ENCODE data around the gene PIGV. TPM values are rescaled to one million over a fixed set of nuclear protein-coding genes. Genes with fewer than 3 reads are reported as not detected.

PIGV gene
- 19.4 and 20.1 TPM in 2 replicates for total RNA-seq

GRCh38 chr1:26787706-26788514, at the start of gene PIGV:
PIGV (plus strand) TSS chr1:26787950; CDS start chr1:26790816, 2,866 bp downstream.
- Mint-ChIP-seq H3K27ac (peak within 1 kb of the TSS; percentile 100), H3K27me3 (ENCODE audit: low read depth) (no peaks in the 10 kb centered on the region), H3K4me3 (ENCODE audit: low read depth) (peak within 1 kb of the TSS; percentile 98), H3K9me3 (no peaks in the 10 kb centered on the region), H3K36me3 (ENCODE audit: low read depth) (peaks cover 24% of the 10 kb centered on the region), H3K4me1 (ENCODE audit: low read depth) (peaks cover 61% of the 10 kb centered on the region)
- DNase-seq (ENCODE audit: low spot score) = peak; percentile 86
- intact Hi-C loops (cut with micrococcal nuclease) = loop anchor here (1.0 to 2.0 kb wide), 5 partner anchors 17 to 287 kb away; no protein-coding TSS in a partner anchor

- intact Hi-C loops (cut with micrococcal nuclease) = no loop called here
- H3K9me3 Mint-ChIP-seq = no peaks in the 10 kb centered on the region
- no peak for DNase-seq (ENCODE audit: low spot score)
- H3K27me3 Mint-ChIP-seq (ENCODE audit: low read depth) = no peaks in the 10 kb centered on the region
- peaks cover 57% of the 10 kb centered on the region for H3K4me1 Mint-ChIP-seq (ENCODE audit: low read depth)
- H3K27ac Mint-ChIP-seq = peak overlapping the region; percentile 64
- H3K36me3 Mint-ChIP-seq (ENCODE audit: low read depth) = peaks cover 73% of the 10 kb centered on the region
- H3K4me3 Mint-ChIP-seq (ENCODE audit: low read depth) = no peak overlapping the region
These were observed 48.3 kb upstream of the PIGV start for GRCh38 chr1:26739329-26739914.

GRCh38 chr1:26740023-26740634, 47.6 kb upstream of the PIGV start:
- H3K4me1 Mint-ChIP-seq (ENCODE audit: low read depth) = peaks cover 63% of the 10 kb centered on the region
- no peaks in the 10 kb centered on the region for H3K9me3 Mint-ChIP-seq
- intact Hi-C loops (cut with micrococcal nuclease) = no loop called here
- peak overlapping the region; percentile 64 for H3K27ac Mint-ChIP-seq
- peaks cover 75% of the 10 kb centered on the region for H3K36me3 Mint-ChIP-seq (ENCODE audit: low read depth)
- no peak overlapping the region for H3K4me3 Mint-ChIP-seq (ENCODE audit: low read depth)
- no peak for DNase-seq (ENCODE audit: low spot score)
- H3K27me3 Mint-ChIP-seq (ENCODE audit: low read depth) = no peaks in the 10 kb centered on the region

- intact Hi-C loops (cut with micrococcal nuclease) = no loop called here
- Mint-ChIP-seq H3K27ac (no peak overlapping the region), H3K4me3 (ENCODE audit: low read depth) (no peak overlapping the region), H3K27me3 (ENCODE audit: low read depth) (no peaks in the 10 kb centered on the region), H3K36me3 (ENCODE audit: low read depth) (peaks cover 76% of the 10 kb centered on the region), H3K9me3 (no peaks in the 10 kb centered on the region), H3K4me1 (ENCODE audit: low read depth) (peaks cover 64% of the 10 kb centered on the region)
- DNase-seq (ENCODE audit: low spot score) = no peak
These were observed 46.8 kb upstream of the PIGV start for GRCh38 chr1:26740952-26741351.

GRCh38 chr1:26743426-26744059, 44.2 kb upstream of the PIGV start:
- no peak for DNase-seq (ENCODE audit: low spot score)
- peaks cover 74% of the 10 kb centered on the region for H3K4me1 Mint-ChIP-seq (ENCODE audit: low read depth)
- intact Hi-C loops (cut with micrococcal nuclease) = loop anchor here (1.0 to 2.0 kb wide), 7 partner anchors 10 to 201 kb away; no protein-coding TSS in a partner anchor
- H3K27me3 Mint-ChIP-seq (ENCODE audit: low read depth) = no peaks in the 10 kb centered on the region
- peak overlapping the region; percentile 92 for H3K27ac Mint-ChIP-seq
- no peaks in the 10 kb centered on the region for H3K9me3 Mint-ChIP-seq
- H3K4me3 Mint-ChIP-seq (ENCODE audit: low read depth) = peak overlapping the region; percentile 56
- peaks cover 88% of the 10 kb centered on the region for H3K36me3 Mint-ChIP-seq (ENCODE audit: low read depth)

- H3K4me1 Mint-ChIP-seq (ENCODE audit: low read depth) = peaks cover 71% of the 10 kb centered on the region
- peak overlapping the region; percentile 56 for H3K4me3 Mint-ChIP-seq (ENCODE audit: low read depth)
- intact Hi-C loops (cut with micrococcal nuclease) = loop anchor here (1.0 to 2.0 kb wide), 7 partner anchors 11 to 202 kb away; no protein-coding TSS in a partner anchor
- peaks cover 88% of the 10 kb centered on the region for H3K36me3 Mint-ChIP-seq (ENCODE audit: low read depth)
- H3K27me3 Mint-ChIP-seq (ENCODE audit: low read depth) = no peaks in the 10 kb centered on the region
- no peaks in the 10 kb centered on the region for H3K9me3 Mint-ChIP-seq
- peak; percentile 87 for DNase-seq (ENCODE audit: low spot score)
- peak overlapping the region; percentile 92 for H3K27ac Mint-ChIP-seq
These were observed 43.4 kb upstream of the PIGV start for GRCh38 chr1:26744075-26744959.

GRCh38 chr1:26745191-26745590, 42.6 kb upstream of the PIGV start:
- Mint-ChIP-seq H3K36me3 (ENCODE audit: low read depth) (peaks cover 87% of the 10 kb centered on the region), H3K9me3 (no peaks in the 10 kb centered on the region), H3K4me3 (ENCODE audit: low read depth) (peak overlapping the region; percentile 56), H3K27ac (peak overlapping the region; percentile 92), H3K4me1 (ENCODE audit: low read depth) (peaks cover 65% of the 10 kb centered on the region), H3K27me3 (ENCODE audit: low read depth) (no peaks in the 10 kb centered on the region)
- DNase-seq (ENCODE audit: low spot score) = no peak
- intact Hi-C loops (cut with micrococcal nuclease) = loop anchor here (2.0 kb wide), 1 partner anchor 52 kb away; no protein-coding TSS in a partner anchor

- peaks cover 58% of the 10 kb centered on the region for H3K4me1 Mint-ChIP-seq (ENCODE audit: low read depth)
- H3K36me3 Mint-ChIP-seq (ENCODE audit: low read depth) = peaks cover 82% of the 10 kb centered on the region
- DNase-seq (ENCODE audit: low spot score) = no peak
- no peak overlapping the region for H3K4me3 Mint-ChIP-seq (ENCODE audit: low read depth)
- H3K27ac Mint-ChIP-seq = no peak overlapping the region
- no peaks in the 10 kb centered on the region for H3K9me3 Mint-ChIP-seq
- intact Hi-C loops (cut with micrococcal nuclease) = no loop called here
- no peaks in the 10 kb centered on the region for H3K27me3 Mint-ChIP-seq (ENCODE audit: low read depth)
These were observed 40.7 kb upstream of the PIGV start for GRCh38 chr1:26747048-26747447.

- Mint-ChIP-seq H3K27ac (peak overlapping the region; percentile 64), H3K4me3 (ENCODE audit: low read depth) (no peak overlapping the region), H3K27me3 (ENCODE audit: low read depth) (no peaks in the 10 kb centered on the region), H3K36me3 (ENCODE audit: low read depth) (peaks cover 83% of the 10 kb centered on the region), H3K4me1 (ENCODE audit: low read depth) (peaks cover 56% of the 10 kb centered on the region), H3K9me3 (no peaks in the 10 kb centered on the region)
- DNase-seq (ENCODE audit: low spot score) = no peak
- intact Hi-C loops (cut with micrococcal nuclease) = no loop called here
These were observed 39.4 kb upstream of the PIGV start for GRCh38 chr1:26748351-26748750.

GRCh38 chr1:26749458-26749857, 38.3 kb upstream of the PIGV start:
- no peak overlapping the region for H3K27ac Mint-ChIP-seq
- no peaks in the 10 kb centered on the region for H3K9me3 Mint-ChIP-seq

GRCh38 chr1:26750428-26750827, 37.3 kb upstream of the PIGV start:
- Mint-ChIP-seq H3K9me3 (no peaks in the 10 kb centered on the region), H3K27ac (peak overlapping the region; percentile 63), H3K36me3 (ENCODE audit: low read depth) (peaks cover 82% of the 10 kb centered on the region), H3K27me3 (ENCODE audit: low read depth) (no peaks in the 10 kb centered on the region), H3K4me1 (ENCODE audit: low read depth) (peaks cover 47% of the 10 kb centered on the region), H3K4me3 (ENCODE audit: low read depth) (no peak overlapping the region)
- intact Hi-C loops (cut with micrococcal nuclease) = no loop called here
- no peak for DNase-seq (ENCODE audit: low spot score)

More at GRCh38 chr1:26749458-26749857, 38.3 kb upstream of the PIGV start:
- intact Hi-C loops (cut with micrococcal nuclease) = no loop called here
- peaks cover 54% of the 10 kb centered on the region for H3K4me1 Mint-ChIP-seq (ENCODE audit: low read depth)
- H3K36me3 Mint-ChIP-seq (ENCODE audit: low read depth) = peaks cover 85% of the 10 kb centered on the region
- DNase-seq (ENCODE audit: low spot score) = no peak
- H3K4me3 Mint-ChIP-seq (ENCODE audit: low read depth) = no peak overlapping the region
- H3K27me3 Mint-ChIP-seq (ENCODE audit: low read depth) = no peaks in the 10 kb centered on the region

- intact Hi-C loops (cut with micrococcal nuclease) = no loop called here
- Mint-ChIP-seq H3K9me3 (no peaks in the 10 kb centered on the region), H3K27ac (no peak overlapping the region), H3K4me1 (ENCODE audit: low read depth) (peaks cover 43% of the 10 kb centered on the region), H3K27me3 (ENCODE audit: low read depth) (no peaks in the 10 kb centered on the region), H3K36me3 (ENCODE audit: low read depth) (peaks cover 70% of the 10 kb centered on the region), H3K4me3 (ENCODE audit: low read depth) (no peak overlapping the region)
- no peak for DNase-seq (ENCODE audit: low spot score)
These were observed 35.2 kb upstream of the PIGV start for GRCh38 chr1:26752519-26752918.
